ENCODE results near the gene LURAP1L.

LURAP1L gene, protein sequence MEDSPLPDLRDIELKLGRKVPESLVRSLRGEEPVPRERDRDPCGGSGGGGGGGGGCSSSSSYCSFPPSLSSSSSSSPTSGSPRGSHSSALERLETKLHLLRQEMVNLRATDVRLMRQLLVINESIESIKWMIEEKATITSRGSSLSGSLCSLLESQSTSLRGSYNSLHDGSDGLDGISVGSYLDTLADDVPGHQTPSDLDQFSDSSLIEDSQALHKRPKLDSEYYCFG

DNA sequence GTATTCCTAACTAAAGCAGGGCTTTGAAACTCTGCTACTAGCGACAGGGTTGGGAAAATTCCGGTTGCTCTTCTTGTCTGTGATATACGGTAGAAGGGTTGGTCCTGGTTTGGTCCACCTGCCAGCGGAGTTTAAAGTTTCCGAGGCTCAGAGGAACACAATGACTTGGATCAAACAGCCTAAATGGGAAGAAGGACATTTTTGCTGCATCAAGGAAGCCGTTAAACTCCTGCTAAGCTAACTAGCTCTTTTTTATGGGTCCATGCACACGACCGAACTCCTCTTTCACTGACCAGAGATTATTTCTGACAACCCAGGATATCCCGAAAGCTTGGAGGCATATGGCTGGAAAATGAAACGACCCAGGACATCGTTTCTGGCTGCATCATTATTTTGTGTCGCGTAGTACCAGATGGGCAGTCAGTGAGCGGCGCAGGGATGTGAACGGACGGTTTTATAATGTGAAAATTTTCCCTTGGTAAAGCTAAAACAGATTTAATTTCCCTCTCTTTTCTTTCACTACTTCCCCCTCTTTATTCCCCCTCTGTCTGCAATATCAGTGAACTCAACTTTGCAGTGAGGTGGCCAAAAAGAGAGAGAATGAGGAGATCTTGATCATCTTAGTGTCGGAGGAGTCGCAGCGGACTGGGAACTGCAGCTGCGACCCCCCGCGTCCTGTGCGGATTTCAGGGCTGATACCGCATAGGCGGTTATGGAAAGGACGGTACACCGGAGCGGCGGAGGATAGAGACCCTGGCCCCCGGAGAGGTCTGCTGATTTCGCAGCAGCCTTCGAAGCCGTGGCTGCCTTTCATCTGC lies at the start of gene LURAP1L:
TSS of gene LURAP1L (plus strand) at position 160 of the 818 bp plus-strand sequence. CDS start 696 bp downstream, outside the sequence.
- peak; percentile 16; the same call in 1 of the 2 replicates for TF ChIP-seq GATA2 (IDR thresholded peaks at IDR 0.05; ENCODE audit: low read depth, low read length)
- no peak for TF ChIP-seq GATA3 (IDR thresholded peaks at IDR 0.05; ENCODE audit: low read depth, low read length)

DNA sequence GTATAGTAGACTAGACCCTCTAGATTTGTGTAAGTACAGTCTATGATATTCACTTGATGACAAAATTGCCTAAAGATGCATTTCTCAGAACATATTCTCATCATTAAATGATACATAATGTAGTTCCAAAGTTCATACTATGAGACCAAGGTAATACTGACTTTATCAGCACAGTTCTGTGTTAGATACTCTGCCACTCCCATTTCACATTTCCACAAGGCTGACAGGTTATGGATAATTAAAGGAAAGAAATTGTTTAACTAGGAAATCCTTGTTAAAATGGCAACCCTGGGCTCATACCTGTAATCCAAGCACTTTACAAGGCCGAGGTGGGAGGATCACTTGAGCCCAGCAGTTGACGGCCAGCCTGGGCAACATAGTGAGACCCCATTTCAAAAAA lies 48.0 kb upstream of the LURAP1L start:
- TF ChIP-seq GATA2 (IDR thresholded peaks at IDR 0.05; ENCODE audit: low read depth, low read length) = no peak
- no peak for TF ChIP-seq GATA3 (IDR thresholded peaks at IDR 0.05; ENCODE audit: low read depth, low read length)

DNA sequence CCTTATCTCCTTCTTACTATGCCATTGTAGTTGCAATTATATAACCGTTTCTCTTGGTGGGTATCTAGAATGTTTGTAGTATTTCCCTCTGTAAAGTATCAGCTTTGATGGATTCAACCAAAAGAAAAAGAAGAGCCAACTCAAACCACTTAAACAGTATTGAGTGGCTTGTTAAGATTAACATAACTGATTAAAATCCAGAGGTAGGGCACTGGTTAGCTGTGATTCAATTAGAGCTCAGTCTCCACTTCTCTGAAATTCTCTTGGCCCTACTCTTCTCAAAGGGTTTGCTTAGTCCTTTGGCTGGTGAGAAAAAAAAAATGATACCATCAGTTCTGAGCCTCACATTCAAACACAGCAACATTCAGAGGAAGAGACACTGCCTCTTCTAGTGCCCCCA lies 44.6 kb upstream of the LURAP1L start:
- TF ChIP-seq GATA3 (IDR thresholded peaks at IDR 0.05; ENCODE audit: low read depth, low read length) (no peak), GATA2 (IDR thresholded peaks at IDR 0.05; ENCODE audit: low read depth, low read length) (no peak; the same call in 1 of the 2 replicates)

DNA sequence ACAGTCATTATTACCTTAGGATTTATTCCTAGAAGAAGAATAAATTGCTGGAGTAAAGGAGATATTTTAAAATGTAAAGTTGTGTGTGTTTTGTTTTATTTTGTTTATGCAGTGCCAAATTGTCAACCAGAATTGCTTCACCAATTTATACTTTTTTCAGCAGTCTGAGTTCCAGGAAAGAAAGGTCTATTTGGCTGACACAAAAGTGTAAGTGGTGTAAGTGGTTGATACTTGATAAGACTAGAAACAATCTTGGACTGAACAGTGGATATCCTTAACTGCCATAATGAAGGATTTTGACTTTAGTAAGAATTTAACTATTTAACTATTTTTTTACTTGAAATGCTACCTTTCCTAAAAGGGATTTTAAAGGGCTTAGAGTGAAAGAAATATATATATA lies 43.9 kb upstream of the LURAP1L start:
- TF ChIP-seq GATA2 (IDR thresholded peaks at IDR 0.05; ENCODE audit: low read depth, low read length) (no peak), GATA3 (IDR thresholded peaks at IDR 0.05; ENCODE audit: low read depth, low read length) (no peak)

DNA sequence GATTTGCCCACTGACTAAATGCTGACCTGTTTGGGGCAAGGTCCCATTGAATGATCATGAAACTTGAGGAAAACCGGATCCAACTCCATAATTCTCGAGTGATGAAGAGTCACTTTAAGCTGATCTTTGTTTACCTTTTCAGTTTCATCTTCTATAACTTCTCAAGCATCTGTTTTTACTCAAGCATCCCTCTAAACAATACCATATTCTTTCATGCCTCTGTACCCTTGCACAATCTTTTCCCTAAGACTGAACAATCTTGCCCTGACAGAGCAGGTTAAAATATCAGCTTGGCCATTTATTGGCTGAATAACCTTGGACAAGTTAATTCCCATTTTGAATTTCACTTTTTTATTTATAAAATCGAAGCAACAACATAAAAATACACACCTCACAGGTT lies 41.8 kb upstream of the LURAP1L start:
- TF ChIP-seq GATA3 (IDR thresholded peaks at IDR 0.05; ENCODE audit: low read depth, low read length) = no peak
- no peak for TF ChIP-seq GATA2 (IDR thresholded peaks at IDR 0.05; ENCODE audit: low read depth, low read length)

DNA sequence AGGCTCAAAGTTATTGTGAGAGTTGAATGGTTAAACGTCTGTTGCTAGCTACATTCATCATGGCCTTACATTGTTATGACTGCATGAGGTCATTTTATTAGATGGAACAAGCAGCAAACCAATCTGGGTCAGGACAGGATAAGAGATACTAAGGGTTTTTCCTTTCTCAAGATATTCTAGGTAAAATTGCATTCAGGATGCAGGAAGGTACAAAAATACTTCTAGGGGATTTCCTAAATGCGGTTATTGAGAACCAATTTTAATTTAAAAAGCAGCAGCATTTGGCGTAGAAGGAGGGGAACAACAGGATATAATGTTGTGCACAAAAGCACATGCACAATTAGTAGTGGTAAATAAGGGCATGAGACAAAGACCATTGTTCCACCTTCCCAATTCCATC lies 39.2 kb upstream of the LURAP1L start:
- TF ChIP-seq GATA2 (IDR thresholded peaks at IDR 0.05; ENCODE audit: low read depth, low read length) (no peak), GATA3 (IDR thresholded peaks at IDR 0.05; ENCODE audit: low read depth, low read length) (no peak)

DNA sequence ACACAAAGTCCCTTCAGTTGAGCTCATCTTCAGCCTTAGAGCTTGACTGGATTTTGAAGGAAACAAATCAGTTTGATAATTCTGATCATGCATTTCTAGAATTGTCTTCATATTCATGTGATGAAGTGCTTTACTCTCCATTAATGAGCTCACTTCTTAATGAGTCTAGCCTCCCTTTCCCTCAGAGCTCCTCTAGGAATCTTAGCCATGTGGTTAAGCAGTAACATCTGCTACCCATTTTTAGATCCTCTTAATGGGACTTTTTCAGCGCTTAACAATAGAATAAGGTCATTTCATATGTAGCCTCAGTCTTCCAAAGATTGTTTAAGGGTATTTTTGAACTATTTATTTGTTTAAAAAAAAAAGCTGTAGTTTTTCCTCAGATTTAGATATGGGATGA lies 36.9 kb upstream of the LURAP1L start:
- TF ChIP-seq GATA2 (IDR thresholded peaks at IDR 0.05; ENCODE audit: low read depth, low read length) (no peak), GATA3 (IDR thresholded peaks at IDR 0.05; ENCODE audit: low read depth, low read length) (no peak)

DNA sequence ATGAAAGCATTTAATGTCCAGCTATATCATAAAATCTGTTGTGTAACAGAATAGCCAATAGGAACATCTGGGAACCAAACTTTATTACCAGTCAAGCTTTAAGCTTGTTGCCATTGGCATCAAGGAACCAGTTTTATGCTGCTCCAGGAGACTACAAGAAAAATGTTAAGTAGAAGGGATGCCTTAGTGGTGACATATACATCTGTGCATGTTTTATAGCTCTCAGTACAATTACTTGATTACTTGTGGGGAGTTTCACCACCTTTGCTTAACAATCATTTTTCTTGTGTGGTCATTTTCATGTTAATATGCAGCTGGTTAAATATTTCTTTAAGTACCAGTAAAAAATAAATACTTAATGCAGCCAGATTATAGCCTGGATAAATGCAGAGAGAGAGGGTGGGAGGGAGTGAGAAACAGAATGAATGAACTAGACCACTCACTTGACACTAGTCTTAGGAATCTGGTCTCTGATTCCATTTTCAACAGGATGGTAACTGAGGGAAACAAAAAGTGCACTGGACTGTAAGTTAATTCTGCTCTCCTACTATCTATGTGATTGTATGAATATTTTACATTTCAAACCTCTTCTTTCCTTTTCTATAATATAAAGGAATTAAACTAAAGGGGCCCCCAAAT lies 35.7 kb upstream of the LURAP1L start:
- no peak for TF ChIP-seq GATA3 (IDR thresholded peaks at IDR 0.05; ENCODE audit: low read depth, low read length)
- no peak for TF ChIP-seq GATA2 (IDR thresholded peaks at IDR 0.05; ENCODE audit: low read depth, low read length)

DNA sequence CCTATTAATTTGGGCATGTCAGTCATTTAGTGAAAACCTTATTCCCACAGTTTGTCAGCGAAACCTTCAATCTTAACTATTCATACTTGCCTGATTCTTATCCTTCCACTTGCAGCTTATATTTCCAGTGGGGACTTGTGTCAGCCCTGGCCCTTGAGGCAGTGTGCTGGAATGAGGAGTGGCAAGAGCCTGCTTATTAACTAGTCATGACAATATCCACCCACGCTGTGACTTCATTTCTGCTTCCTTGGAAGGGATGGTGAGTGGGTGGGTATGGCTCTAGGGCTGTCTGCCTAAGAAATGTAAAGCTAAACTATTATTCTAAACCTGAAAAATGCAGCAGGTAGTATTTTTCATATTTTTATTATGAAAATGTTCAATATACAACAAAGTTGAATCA lies 34.0 kb upstream of the LURAP1L start:
- TF ChIP-seq GATA3 (IDR thresholded peaks at IDR 0.05; ENCODE audit: low read depth, low read length) (no peak), GATA2 (IDR thresholded peaks at IDR 0.05; ENCODE audit: low read depth, low read length) (no peak)

DNA sequence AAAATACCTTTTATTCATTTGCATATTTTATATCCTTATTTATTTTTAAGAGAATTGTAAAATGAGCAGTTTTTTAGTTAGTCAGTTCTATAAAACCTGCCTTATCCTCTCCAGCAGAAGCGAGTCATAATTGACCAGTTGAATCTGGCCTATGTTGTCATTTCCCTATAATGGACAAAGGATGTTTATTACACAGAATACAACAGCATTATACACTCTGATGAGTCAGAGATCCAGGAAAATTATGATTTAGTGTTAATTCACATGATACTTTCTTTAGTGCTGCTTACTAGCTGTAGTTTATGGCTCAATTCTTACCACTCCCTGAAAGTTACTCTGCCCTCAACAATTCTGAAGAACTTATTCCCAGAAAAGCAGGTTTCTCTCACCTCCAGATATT lies 26.8 kb upstream of the LURAP1L start:
- TF ChIP-seq GATA3 (IDR thresholded peaks at IDR 0.05; ENCODE audit: low read depth, low read length) = no peak
- no peak for TF ChIP-seq GATA2 (IDR thresholded peaks at IDR 0.05; ENCODE audit: low read depth, low read length)

DNA sequence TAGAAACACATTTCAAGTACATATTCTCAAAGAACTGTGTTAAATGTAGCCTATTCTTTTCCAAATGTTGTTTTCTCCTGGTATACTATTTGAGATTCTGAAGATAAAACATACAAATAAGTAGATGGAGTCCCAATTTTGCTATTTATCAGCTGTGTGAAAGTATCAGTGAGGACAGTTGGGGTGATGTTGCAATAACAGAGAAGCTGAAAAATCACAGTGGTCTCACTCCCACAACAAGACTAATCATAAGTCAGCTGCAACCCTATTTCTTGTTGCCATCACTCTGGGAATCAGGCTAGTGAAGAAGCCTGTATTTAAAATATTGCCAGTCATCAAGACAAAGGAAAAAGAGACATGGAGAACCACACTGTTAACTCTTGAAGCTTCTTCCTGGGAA lies 25.9 kb upstream of the LURAP1L start:
- no peak for TF ChIP-seq GATA2 (IDR thresholded peaks at IDR 0.05; ENCODE audit: low read depth, low read length)

DNA sequence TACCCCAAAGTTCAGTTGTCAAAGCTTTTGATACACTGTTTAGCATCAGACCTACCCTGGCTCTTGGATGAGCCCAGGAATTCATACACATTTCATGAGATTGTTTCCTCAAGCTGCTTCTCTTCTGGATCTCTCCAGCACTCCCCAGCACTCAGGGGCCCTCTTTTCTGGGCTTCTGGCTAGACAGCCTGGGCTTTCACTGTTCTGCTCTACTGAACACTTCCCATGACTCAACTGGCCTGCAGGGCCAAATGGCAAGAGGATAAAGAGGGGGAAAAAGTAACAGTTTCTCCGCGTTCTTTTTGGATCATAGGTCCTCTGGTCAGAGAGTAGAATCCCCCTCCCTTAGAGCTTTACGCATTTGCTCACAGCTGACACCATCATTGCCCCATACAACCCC lies 20.9 kb upstream of the LURAP1L start:
- TF ChIP-seq GATA2 (IDR thresholded peaks at IDR 0.05; ENCODE audit: low read depth, low read length) = no peak
- no peak for TF ChIP-seq GATA3 (IDR thresholded peaks at IDR 0.05; ENCODE audit: low read depth, low read length)

DNA sequence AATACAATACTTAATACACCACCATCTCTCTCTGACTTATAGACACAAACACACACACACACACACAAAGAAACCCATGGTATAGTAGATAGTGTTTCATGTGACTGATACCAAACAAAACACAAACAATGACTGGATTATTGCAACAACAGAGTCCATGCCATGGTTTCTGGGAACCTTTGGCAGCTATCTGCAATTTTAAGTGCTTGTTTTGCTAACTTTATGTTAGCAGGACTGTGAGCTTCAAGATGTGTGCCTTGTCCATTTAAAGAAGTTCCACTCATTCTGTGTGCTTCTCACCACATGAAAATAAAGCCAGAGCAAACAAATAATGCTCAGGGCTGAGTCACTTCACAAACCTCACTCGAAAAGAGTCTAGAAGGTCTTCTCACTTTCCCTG lies 15.1 kb upstream of the LURAP1L start:
- TF ChIP-seq GATA3 (IDR thresholded peaks at IDR 0.05; ENCODE audit: low read depth, low read length) (no peak), GATA2 (IDR thresholded peaks at IDR 0.05; ENCODE audit: low read depth, low read length) (no peak)

DNA sequence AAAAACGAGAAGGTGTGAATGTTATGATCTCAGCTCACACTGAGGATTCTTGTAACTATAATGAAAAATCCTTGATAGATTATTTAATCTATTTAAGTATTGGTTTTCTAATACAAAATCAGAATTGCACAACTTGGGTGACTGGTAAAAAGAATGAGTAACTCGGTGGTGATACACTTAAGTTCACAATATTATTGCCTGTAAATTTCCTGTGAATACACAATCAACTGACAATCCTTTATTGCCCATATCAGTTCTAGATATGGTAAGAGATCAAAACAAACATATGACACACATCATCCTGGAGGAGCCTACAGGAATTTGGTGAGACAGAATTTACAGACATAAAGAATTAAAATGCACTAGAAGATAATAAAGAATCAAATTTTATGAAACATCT lies 14.1 kb upstream of the LURAP1L start:
- TF ChIP-seq GATA3 (IDR thresholded peaks at IDR 0.05; ENCODE audit: low read depth, low read length) = no peak
- TF ChIP-seq GATA2 (IDR thresholded peaks at IDR 0.05; ENCODE audit: low read depth, low read length) = no peak

DNA sequence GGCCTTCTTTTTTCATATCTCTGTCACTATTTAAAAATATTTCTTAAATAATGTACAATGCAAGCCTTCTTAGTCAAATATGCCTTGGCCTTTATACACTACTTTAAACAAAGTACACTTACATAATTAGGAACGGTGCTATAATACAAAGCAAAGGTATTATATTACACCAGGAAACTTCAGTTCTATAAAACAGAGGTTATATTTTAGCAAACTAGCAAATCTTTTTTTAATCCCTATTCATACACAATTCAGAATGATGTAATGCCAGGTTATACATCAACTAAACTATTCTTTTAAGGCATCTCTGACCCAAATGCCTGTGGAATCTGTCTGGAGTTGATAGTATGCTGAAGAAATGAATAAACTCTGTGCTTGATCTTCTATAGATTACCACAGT lies 10.7 kb upstream of the LURAP1L start:
- no peak for TF ChIP-seq GATA2 (IDR thresholded peaks at IDR 0.05; ENCODE audit: low read depth, low read length)
- TF ChIP-seq GATA3 (IDR thresholded peaks at IDR 0.05; ENCODE audit: low read depth, low read length) = no peak

All from SH-SY5Y (cell line).